Sigmoid colon (tissue), 7 donors: ENCODE measurements around the gene GPR15. TPM values are rescaled to one million over a fixed set of nuclear protein-coding genes. Genes with fewer than 3 reads are reported as not detected.

ENCODE experiments used
- DNase-seq: peaks from one replicate; pipeline ENCODE4 v3.0.0-alpha.2; 2019
- H3K27ac ChIP-seq, 4 donors: fragments of 200-600 bp; sonication (generic); one replicate each; pipeline ENCODE4 v1.5.1; 2016 to 2019; ENCODE audit warnings: mild to moderate bottlenecking in 1 of 4
- H3K27me3 ChIP-seq, 3 donors: fragments of 200-600 bp; sonication (generic); one replicate each; pipeline ENCODE4 v1.5.1; 2019; ENCODE audit warnings: mild to moderate bottlenecking in 1 of 3
- H3K36me3 ChIP-seq, 4 donors: fragments of 200-600 bp; sonication (generic); one replicate each; pipeline ENCODE4 v1.5.1; 2016 to 2019
- H3K4me1 ChIP-seq, 4 donors: fragments of 200-600 bp; sonication (generic); one replicate each; pipeline ENCODE4 v1.5.1; 2017 to 2019
- H3K4me3 ChIP-seq, 4 donors: fragments of 200-600 bp; sonication (generic); one replicate each; pipeline ENCODE4 v1.5.1; 2017 to 2019; ENCODE audit warnings: mild to moderate bottlenecking in 2 of 4, moderate library complexity in 1 of 4
- H3K9me3 ChIP-seq, 4 donors: fragments of 200-600 bp in 3 of 4; sonication (generic) in 3 of 4; one replicate each; pipeline versions ENCODE4 v1.5.1 to v1.6.1; 2013 to 2019
- EP300 ChIP-seq, 4 donors: sonication (generic); formaldehyde crosslinking; IDR thresholded peaks; one replicate each; pipeline ENCODE4 v1.6.1; 2017; ENCODE audit warnings: antibody characterized with exemption in 4 of 4
- POLR2A ChIP-seq, 2 donors: fragments of 450-650 bp; IDR thresholded peaks; one replicate each; pipeline ENCODE4 v1.6.1; 2016; ENCODE audit warnings: antibody characterized with exemption in 2 of 2, mild to moderate bottlenecking in 2 of 2, moderate library complexity in 2 of 2
- POLR2AphosphoS5 ChIP-seq, 4 donors: sonication (generic); formaldehyde crosslinking; IDR thresholded peaks; one replicate each; pipeline ENCODE4 v1.6.1; 2017; ENCODE audit warnings: antibody characterized with exemption in 4 of 4
- WGBS, 2 donors: extraction: QIAGEN DNeasy Blood & Tissue Kit; methylation state at CpG; one replicate each; pipeline ENCODE4 v1.1.7; 2013; 5-methylcytosine and 5-hydroxymethylcytosine counted together
- intact Hi-C: fragments of 100-400 bp; cut with DNase I; formaldehyde crosslinking; loops from one replicate; pipeline ENCODE4 v1.15.1; 2023
- polyA plus RNA-seq, 3 donors: library from polyadenylated mRNA; stranded (reverse); fragments of 200-250 nt; gene quantifications; one replicate each; pipeline ENCODE4 v1.2.3, GENCODE V29; 2013
- total RNA-seq, 4 donors: library from RNA; depleted of rRNA; stranded (reverse); fragments of >200 nt; gene quantifications; one replicate each; pipeline ENCODE4 v1.1.0, GENCODE V29; 2016
- TF ChIP-seq, protein P1 (sequence below), 4 experiments: fragments of 450-650 bp in 3 of 4; fragments of 200-600 bp in 1 of 4; IDR thresholded peaks; one replicate each; pipeline ENCODE4 v1.5.1; 2016 to 2019; ENCODE audit warnings: antibody characterized with exemption in 4 of 4, mild to moderate bottlenecking in 3 of 4, moderate library complexity in 2 of 4
- donor health status: healthy with polysubstance abuse.
- donor health status: Bipolar disorder and iron deficiency.
- donor health status: healthy.

Gene GPR15
- total and polyA plus RNA-seq, 7 donors = 0.66 to 3.5 (median 2.0) TPM; not detected in 3

DNA sequence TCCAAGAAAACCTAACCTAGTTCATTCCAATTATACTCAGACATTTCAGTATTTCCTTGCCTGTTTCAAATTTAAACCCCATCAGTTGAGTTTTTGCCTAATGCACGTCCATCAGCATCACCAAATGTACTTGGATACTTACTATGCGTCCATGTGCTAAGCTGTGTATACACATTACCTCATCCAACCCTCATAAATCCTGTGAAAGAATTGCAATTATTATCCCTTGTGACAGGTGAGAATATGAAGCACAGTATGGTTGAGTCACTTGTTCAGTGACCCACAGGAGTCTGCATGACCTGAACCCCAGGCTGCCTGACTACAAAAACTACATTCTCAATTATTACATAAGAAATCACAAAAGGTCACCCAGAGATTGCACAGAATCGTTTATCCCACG is 31.8 kb upstream of the GPR15 start:
- intact Hi-C loops = no loop called here
- Histone ChIP-seq H3K4me3 (no peak overlapping the region), H3K27ac (no peak overlapping the region), H3K27me3 (no peaks in the 10 kb centered on the region), H3K4me1 (no peaks in the 10 kb centered on the region), H3K9me3 (no peaks in the 10 kb centered on the region), H3K36me3 (no peaks in the 10 kb centered on the region)
- DNase-seq = no peak
- WGBS, 2 donors = 63 to 77% methylated on average over 4 of the region's 4 CpGs
- TF ChIP-seq EP300 (IDR thresholded peaks at IDR 0.05) = no peak
- TF ChIP-seq POLR2A (IDR thresholded peaks at IDR 0.05) = no peak
- no peak for TF ChIP-seq POLR2AphosphoS5 (IDR thresholded peaks at IDR 0.05)
- TF ChIP-seq, protein P1, sequence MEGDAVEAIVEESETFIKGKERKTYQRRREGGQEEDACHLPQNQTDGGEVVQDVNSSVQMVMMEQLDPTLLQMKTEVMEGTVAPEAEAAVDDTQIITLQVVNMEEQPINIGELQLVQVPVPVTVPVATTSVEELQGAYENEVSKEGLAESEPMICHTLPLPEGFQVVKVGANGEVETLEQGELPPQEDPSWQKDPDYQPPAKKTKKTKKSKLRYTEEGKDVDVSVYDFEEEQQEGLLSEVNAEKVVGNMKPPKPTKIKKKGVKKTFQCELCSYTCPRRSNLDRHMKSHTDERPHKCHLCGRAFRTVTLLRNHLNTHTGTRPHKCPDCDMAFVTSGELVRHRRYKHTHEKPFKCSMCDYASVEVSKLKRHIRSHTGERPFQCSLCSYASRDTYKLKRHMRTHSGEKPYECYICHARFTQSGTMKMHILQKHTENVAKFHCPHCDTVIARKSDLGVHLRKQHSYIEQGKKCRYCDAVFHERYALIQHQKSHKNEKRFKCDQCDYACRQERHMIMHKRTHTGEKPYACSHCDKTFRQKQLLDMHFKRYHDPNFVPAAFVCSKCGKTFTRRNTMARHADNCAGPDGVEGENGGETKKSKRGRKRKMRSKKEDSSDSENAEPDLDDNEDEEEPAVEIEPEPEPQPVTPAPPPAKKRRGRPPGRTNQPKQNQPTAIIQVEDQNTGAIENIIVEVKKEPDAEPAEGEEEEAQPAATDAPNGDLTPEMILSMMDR (IDR thresholded peaks at IDR 0.05) = no peak

DNA sequence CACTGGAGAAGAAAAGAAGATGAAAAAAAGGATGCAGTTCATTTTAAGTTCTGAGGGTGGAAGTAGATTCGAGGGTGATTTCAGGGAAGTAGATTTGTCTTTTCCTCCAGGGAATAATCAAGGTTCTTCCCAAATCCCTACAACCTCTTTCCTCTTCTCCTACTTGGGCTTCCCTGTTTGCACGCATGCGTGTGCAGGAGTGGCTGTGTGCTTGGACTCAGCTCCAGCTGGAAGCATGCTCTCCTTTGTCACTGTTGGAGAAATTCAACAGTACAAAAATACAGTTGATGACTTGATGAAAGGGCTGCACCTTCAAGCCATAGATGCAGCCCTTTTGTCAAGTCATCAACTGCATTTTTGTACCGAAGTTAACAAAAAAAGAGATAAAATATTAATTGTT is 30.5 kb upstream of the GPR15 start:
- 90 to 92% methylated on average over 4 of the region's 4 CpGs for WGBS, 2 donors
- Histone ChIP-seq H3K27me3 (no peaks in the 10 kb centered on the region), H3K9me3 (no peaks in the 10 kb centered on the region), H3K4me1 (no peaks in the 10 kb centered on the region), H3K36me3 (no peaks in the 10 kb centered on the region), H3K4me3 (no peak overlapping the region), H3K27ac (no peak overlapping the region)
- intact Hi-C loops = no loop called here
- TF ChIP-seq EP300 (IDR thresholded peaks at IDR 0.05) (no peak), POLR2AphosphoS5 (IDR thresholded peaks at IDR 0.05) (no peak), POLR2A (IDR thresholded peaks at IDR 0.05) (no peak)
- TF ChIP-seq, protein P1 (IDR thresholded peaks at IDR 0.05) = no peak
- DNase-seq = no peak

DNA sequence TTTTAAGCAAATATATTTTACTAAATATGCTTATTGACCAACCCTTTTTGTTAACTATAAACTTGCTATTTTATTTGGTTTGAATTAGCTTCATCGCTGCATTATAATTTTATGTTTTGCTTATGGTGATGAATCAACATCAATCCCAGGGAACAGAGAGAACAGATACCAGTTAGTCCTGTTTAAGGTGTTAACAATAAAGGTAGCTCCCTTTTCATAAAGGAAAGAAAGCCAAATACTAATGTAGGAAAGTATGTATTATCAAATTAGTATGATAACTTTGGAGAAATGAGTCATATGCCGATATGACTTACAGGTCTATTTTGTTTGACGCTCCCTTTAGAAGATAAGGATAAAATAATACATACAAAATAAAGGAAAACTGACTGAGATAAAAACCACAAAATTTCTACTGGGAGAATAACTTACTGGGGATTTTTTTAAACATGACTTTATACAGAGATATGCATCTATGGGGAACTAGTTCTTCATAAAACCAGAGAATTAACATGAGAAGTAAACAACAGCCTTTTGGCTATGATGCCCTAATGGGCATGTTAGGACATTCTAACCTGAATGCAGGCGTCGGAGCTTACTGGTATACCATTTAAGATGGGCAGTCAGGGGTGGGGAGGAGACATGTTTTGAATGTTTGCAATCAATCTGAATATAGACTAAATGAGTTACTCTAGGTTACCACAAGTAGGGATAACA is 29.8 kb upstream of the GPR15 start:
- 94 to 95% methylated on average over 5 of the region's 5 CpGs for WGBS, 2 donors
- H3K27ac ChIP-seq = no peak overlapping the region
- H3K4me1 ChIP-seq = no peaks in the 10 kb centered on the region
- no peaks in the 10 kb centered on the region for H3K36me3 ChIP-seq
- intact Hi-C loops = no loop called here
- no peak for TF ChIP-seq EP300 (IDR thresholded peaks at IDR 0.05)
- no peaks in the 10 kb centered on the region for H3K27me3 ChIP-seq
- no peaks in the 10 kb centered on the region for H3K9me3 ChIP-seq
- no peak overlapping the region for H3K4me3 ChIP-seq
- DNase-seq = no peak

DNA sequence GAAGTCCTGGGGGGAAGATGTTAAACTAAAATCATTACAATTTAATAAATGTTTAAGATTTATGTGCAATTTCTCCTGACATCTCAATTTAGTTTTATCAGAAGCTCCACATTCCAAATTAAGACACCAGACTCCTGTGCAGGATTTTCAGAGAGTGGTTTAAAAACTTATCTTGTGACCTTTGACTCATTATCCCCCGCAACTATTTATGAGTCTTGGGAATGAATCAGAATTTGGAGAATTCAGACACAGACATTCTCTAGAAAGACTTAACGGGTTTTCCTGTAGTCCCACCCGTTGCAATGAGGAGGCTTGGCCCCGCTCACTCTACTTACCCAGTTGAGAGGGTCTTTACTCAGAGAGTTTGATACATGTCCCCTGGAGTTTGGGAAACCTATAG is 27.2 kb upstream of the GPR15 start:
- H3K4me3 ChIP-seq = no peak overlapping the region
- 61 to 70% methylated on average over 4 of the region's 4 CpGs for WGBS, 2 donors
- H3K27ac ChIP-seq = no peak overlapping the region
- H3K9me3 ChIP-seq = no peaks in the 10 kb centered on the region
- DNase-seq = no peak
- intact Hi-C loops = no loop called here
- no peak for TF ChIP-seq POLR2AphosphoS5 (IDR thresholded peaks at IDR 0.05)
- H3K27me3 ChIP-seq = no peaks in the 10 kb centered on the region
- no peaks in the 10 kb centered on the region for H3K36me3 ChIP-seq
- H3K4me1 ChIP-seq = no peaks in the 10 kb centered on the region

DNA sequence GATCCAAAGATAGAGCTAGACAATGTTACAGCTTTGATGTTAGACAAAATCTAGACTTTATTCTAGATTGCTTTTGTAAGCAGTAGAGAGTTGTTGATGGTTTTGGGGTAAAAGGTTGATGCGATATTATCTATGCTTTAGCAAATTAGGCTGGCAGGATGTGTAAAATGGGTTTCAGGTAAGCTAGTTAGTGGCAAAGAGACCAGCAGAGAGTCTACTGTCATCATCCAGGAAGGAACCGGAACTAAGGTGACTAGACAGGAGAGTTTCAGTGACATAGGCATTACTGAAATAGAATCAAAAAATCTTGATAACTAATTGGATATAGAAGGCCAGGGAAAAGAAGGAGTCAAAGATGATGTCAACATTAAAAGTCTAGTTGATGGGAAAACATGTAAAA is 23.2 kb upstream of the GPR15 start:
- no peak for DNase-seq
- WGBS, 2 donors = 92 to 95% methylated on average over 2 of the region's 2 CpGs
- TF ChIP-seq POLR2A (IDR thresholded peaks at IDR 0.05) (no peak), POLR2AphosphoS5 (IDR thresholded peaks at IDR 0.05) (no peak), EP300 (IDR thresholded peaks at IDR 0.05) (no peak)
- TF ChIP-seq, protein P1 (IDR thresholded peaks at IDR 0.05) = no peak
- Histone ChIP-seq H3K27ac (no peak overlapping the region), H3K27me3 (no peaks in the 10 kb centered on the region), H3K4me1 (no peaks in the 10 kb centered on the region), H3K4me3 (no peak overlapping the region), H3K36me3 (peaks cover 0 to 23% (median 0%) of the 10 kb centered on the region in 4 donors), H3K9me3 (no peaks in the 10 kb centered on the region)
- intact Hi-C loops = no loop called here

DNA sequence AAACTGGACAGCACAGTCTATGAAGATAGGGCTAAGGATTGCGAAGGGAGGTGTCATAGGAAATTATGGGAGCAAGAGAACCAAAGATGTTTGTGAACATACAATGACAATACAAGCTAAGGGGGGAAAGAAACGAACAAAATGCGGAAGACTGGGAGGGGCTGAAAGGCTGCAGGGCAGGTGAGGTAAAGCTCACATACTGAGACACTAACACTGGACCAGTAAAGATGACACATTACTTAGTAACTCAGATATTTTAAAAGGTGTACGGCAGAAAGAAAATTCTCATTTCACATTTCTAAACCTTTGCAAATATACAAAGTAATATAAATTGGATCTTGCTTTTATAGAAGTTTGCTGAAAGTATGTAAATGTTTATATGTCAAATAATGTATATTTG is 19.2 kb upstream of the GPR15 start:
- WGBS, 2 donors = 92 to 93% methylated on average over 4 of the region's 4 CpGs
- Histone ChIP-seq H3K27me3 (no peaks in the 10 kb centered on the region), H3K4me3 (no peak overlapping the region), H3K27ac (no peak overlapping the region), H3K4me1 (no peaks in the 10 kb centered on the region), H3K9me3 (no peaks in the 10 kb centered on the region), H3K36me3 (peaks cover 0 to 53% (median 8%) of the 10 kb centered on the region in 4 donors)
- intact Hi-C loops = no loop called here
- no peak for TF ChIP-seq POLR2AphosphoS5 (IDR thresholded peaks at IDR 0.05)
- TF ChIP-seq EP300 (IDR thresholded peaks at IDR 0.05) = no peak
- TF ChIP-seq POLR2A (IDR thresholded peaks at IDR 0.05) = no peak
- TF ChIP-seq, protein P1 (IDR thresholded peaks at IDR 0.05) = no peak
- DNase-seq = no peak
